HG02571 (cell line): ENCODE measurements around the gene MYL3.

ENCODE experiments used
- ATAC-seq: cut with Tn5 transposase; IDR thresholded peaks from one replicate; pipeline ENCODE4 v1.9.1; 2021; ENCODE audit warnings: mild to moderate bottlenecking, moderate library complexity; ENCODE audit not compliant: unreplicated experiment

The MYL3 gene

GRCh38 chr3:46900007-46900292 is 36.7 kb upstream of the MYL3 start:
- no peak for ATAC-seq

GRCh38 chr3:46899151-46900006 is 36.1 kb upstream of the MYL3 start:
- no peak for ATAC-seq

GRCh38 chr3:46898321-46899150 is 35.3 kb upstream of the MYL3 start:
- no peak for ATAC-seq

GRCh38 chr3:46897829-46898320 is 34.6 kb upstream of the MYL3 start:
- ATAC-seq: no peak

- no peak for ATAC-seq
These were observed 33.8 kb upstream of the MYL3 start for GRCh38 chr3:46897031-46897430.

- no peak for ATAC-seq
These were observed 33.1 kb upstream of the MYL3 start for GRCh38 chr3:46896386-46896785.

- ATAC-seq: no peak
These were observed 32.5 kb upstream of the MYL3 start for GRCh38 chr3:46895761-46896160.

GRCh38 chr3:46895204-46895660 is 32.0 kb upstream of the MYL3 start:
- ATAC-seq: no peak

GRCh38 chr3:46894256-46894655 is 31.0 kb upstream of the MYL3 start:
- no peak for ATAC-seq

GRCh38 chr3:46893763-46894162 is 30.5 kb upstream of the MYL3 start:
- ATAC-seq: no peak

- no peak for ATAC-seq
These were observed 30.0 kb upstream of the MYL3 start for GRCh38 chr3:46893146-46893748.

GRCh38 chr3:46892285-46893145 is 29.3 kb upstream of the MYL3 start:
- no peak for ATAC-seq

GRCh38 chr3:46891132-46891531 is 27.9 kb upstream of the MYL3 start:
- ATAC-seq: no peak

GRCh38 chr3:46890132-46890531 is 26.9 kb upstream of the MYL3 start:
- no peak for ATAC-seq

- no peak for ATAC-seq
These were observed 26.3 kb upstream of the MYL3 start for GRCh38 chr3:46889381-46890110.

- no peak for ATAC-seq
These were observed 25.5 kb upstream of the MYL3 start for GRCh38 chr3:46888705-46889104.

- no peak for ATAC-seq
These were observed 24.8 kb upstream of the MYL3 start for GRCh38 chr3:46887980-46888494.

- no peak for ATAC-seq
These were observed 22.4 kb upstream of the MYL3 start for GRCh38 chr3:46885612-46886011.

- ATAC-seq: no peak
These were observed 21.7 kb upstream of the MYL3 start for GRCh38 chr3:46884929-46885328.

- ATAC-seq: no peak
These were observed 21.2 kb upstream of the MYL3 start for GRCh38 chr3:46884427-46884826.
